GM23248 (cell line): Measurements from ENCODE around the gene DNAJC7. TPM values are rescaled to one million over a fixed set of nuclear protein-coding genes. Genes with fewer than 3 reads are reported as not detected.

Experiments used
- DNase-seq: peaks from one replicate; pipeline ENCODE4 v3.0.0-alpha.2; 2015
- H2AFZ ChIP-seq: fragments of 200-600 bp; sonication (generic); 2 replicates; pipeline ENCODE4 v1.6.1; 2016; ENCODE audit warnings: antibody characterized with exemption
- H3F3A ChIP-seq: fragments of 200-600 bp; sonication (generic); 2 replicates; pipeline ENCODE4 v1.6.1; 2016; ENCODE audit warnings: mild to moderate bottlenecking, antibody characterized with exemption, mixed run types; ENCODE audit not compliant: insufficient read depth
- H3K27ac ChIP-seq: fragments of 200-600 bp; sonication (generic); 2 replicates; pipeline ENCODE4 v1.5.1; 2016; ENCODE audit warnings: mild to moderate bottlenecking
- H3K27me3 ChIP-seq: fragments of 200-600 bp; sonication (generic); replicated peaks from 2 replicates; pipeline ENCODE4 v1.6.1; 2016; ENCODE audit warnings: mild to moderate bottlenecking; ENCODE audit not compliant: insufficient read depth
- H3K36me3 ChIP-seq: fragments of 200-600 bp; sonication (generic); 2 replicates; pipeline ENCODE4 v1.6.1; 2016; ENCODE audit warnings: low read depth, mild to moderate bottlenecking
- H3K4me1 ChIP-seq: fragments of 200-600 bp; sonication (generic); 2 replicates; pipeline ENCODE4 v1.6.1; 2016; ENCODE audit warnings: mild to moderate bottlenecking; ENCODE audit not compliant: insufficient read depth
- H3K4me2 ChIP-seq: fragments of 200-600 bp; sonication (generic); one replicate; pipeline ENCODE4 v1.6.1; 2016; ENCODE audit warnings: mild to moderate bottlenecking; ENCODE audit not compliant: unreplicated experiment
- H3K4me3 ChIP-seq: fragments of 200-600 bp; sonication (generic); 2 replicates; pipeline ENCODE4 v1.5.1; 2016; ENCODE audit warnings: mild to moderate bottlenecking
- H3K79me2 ChIP-seq: fragments of 200-600 bp; sonication (generic); 2 replicates; pipeline ENCODE4 v1.6.1; 2016; ENCODE audit warnings: mild to moderate bottlenecking; ENCODE audit not compliant: insufficient read depth
- H3K9ac ChIP-seq: fragments of 200-600 bp; sonication (generic); 2 replicates; pipeline ENCODE4 v1.6.1; 2016; ENCODE audit warnings: mild to moderate bottlenecking
- H3K9me2 ChIP-seq: fragments of 200-600 bp; sonication (generic); 2 replicates; pipeline ENCODE4 v1.6.1; 2016; ENCODE audit warnings: mixed run types, mild to moderate bottlenecking, moderate library complexity; ENCODE audit not compliant: insufficient read depth
- H3K9me3 ChIP-seq: fragments of 200-600 bp; sonication (generic); one replicate; pipeline ENCODE4 v1.6.1; 2017; ENCODE audit warnings: low read depth
- H4K20me1 ChIP-seq: fragments of 200-600 bp; sonication (generic); 2 replicates; pipeline ENCODE4 v1.6.0; 2016; ENCODE audit not compliant: insufficient read depth
- EZH2 ChIP-seq: fragments of 200-600 bp; sonication (generic); IDR thresholded peaks from 2 replicates; pipeline ENCODE4 v1.6.1; 2018; ENCODE audit warnings: antibody characterized with exemption, mild to moderate bottlenecking; ENCODE audit not compliant: insufficient read depth, poor library complexity, severe bottlenecking
- EZH2phosphoT487 ChIP-seq: fragments of 200-600 bp; sonication (generic); IDR thresholded peaks from 2 replicates; pipeline ENCODE4 v1.6.1; 2018; ENCODE audit warnings: antibody characterized with exemption, moderate library complexity, mild to moderate bottlenecking, low read depth; ENCODE audit not compliant: insufficient read depth
- WGBS, 2 experiments: methylation state at CpG; one replicate each; pipeline ENCODE4 v1.1.6; 2015 to 2017; ENCODE audit warnings: low lambda C conversion rate in 2 of 2, low coverage in 1 of 2; ENCODE audit errors: missing lambda C conversion rate in 2 of 2; 5-methylcytosine and 5-hydroxymethylcytosine counted together
- in situ Hi-C: fragments of 300-500 bp; cut with MboI; formaldehyde crosslinking; loops from 2 replicates; pipeline ENCODE4 v1.15.0; 2020
- polyA plus RNA-seq: library from polyadenylated mRNA; unstranded; fragments of >200 nt; fragmentation: Nextera tagmentation; extraction: Ambion mirVana; gene quantifications from 2 replicates; pipeline ENCODE4 v1.2.1, GENCODE V29; 2016
- total RNA-seq: library from RNA; depleted of rRNA; stranded (reverse); fragments of >200 nt; shearing (Covaris generic); gene quantifications from 2 replicates; pipeline ENCODE4 v1.2.3, GENCODE V29; 2014

Gene DNAJC7
- total and polyA plus RNA-seq, 2 experiments from 2014 or later, result 61.6 to 73.5 TPM

DNA sequence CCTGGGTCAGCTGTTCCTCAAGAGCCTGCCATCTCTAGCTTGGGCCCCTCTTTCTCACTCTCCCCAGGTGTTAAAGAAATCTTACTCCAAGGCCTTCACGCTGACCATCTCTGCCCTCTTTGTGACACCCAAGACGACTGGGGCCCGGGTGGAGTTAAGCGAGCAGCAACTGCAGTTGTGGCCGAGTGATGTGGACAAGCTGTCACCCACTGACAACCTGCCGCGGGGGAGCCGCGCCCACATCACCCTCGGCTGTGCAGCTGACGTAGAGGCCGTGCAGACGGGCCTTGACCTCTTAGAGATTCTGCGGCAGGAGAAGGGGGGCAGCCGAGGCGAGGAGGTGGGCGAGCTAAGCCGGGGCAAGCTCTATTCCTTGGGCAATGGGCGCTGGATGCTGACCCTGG, 43.8 kb downstream of the DNAJC7 start:
- H3F3A ChIP-seq, result peaks cover 34% of the 10 kb centered on the region
- H3K27ac ChIP-seq, result no peak overlapping the region
- H4K20me1 ChIP-seq, result no peaks in the 10 kb centered on the region
- in situ Hi-C loops, result no loop called here
- H3K9me3 ChIP-seq, result no peaks in the 10 kb centered on the region
- H2AFZ ChIP-seq, result no peak overlapping the region
- no peak overlapping the region for H3K4me3 ChIP-seq
- peaks cover 74% of the 10 kb centered on the region for H3K79me2 ChIP-seq
- H3K4me2 ChIP-seq, result no peak overlapping the region
- no peaks in the 10 kb centered on the region for H3K27me3 ChIP-seq
- H3K4me1 ChIP-seq, result peaks cover 21% of the 10 kb centered on the region
- WGBS, 2 experiments, result 89 to 91% methylated on average over 19 of the region's 19 CpGs
- no peak for TF ChIP-seq EZH2phosphoT487
- TF ChIP-seq EZH2, result no peak
- H3K9ac ChIP-seq, result no peak overlapping the region
- no peak for DNase-seq
- H3K36me3 ChIP-seq, result peaks cover 21% of the 10 kb centered on the region; the same call in 1 of the 2 replicates
- no peaks in the 10 kb centered on the region for H3K9me2 ChIP-seq

GRCh38 chr17:41972571-41973407, 44.5 kb downstream of the DNAJC7 start:
- 85 to 87% methylated on average over 20 to 21 of the region's 22 CpGs for WGBS, 2 experiments
- H3K36me3 ChIP-seq, result peaks cover 21% of the 10 kb centered on the region; the same call in 1 of the 2 replicates
- no peak for DNase-seq
- H3K27ac ChIP-seq, result no peak overlapping the region
- H3K79me2 ChIP-seq, result peaks cover 77% of the 10 kb centered on the region
- no peak overlapping the region for H2AFZ ChIP-seq
- H3K9ac ChIP-seq, result no peak overlapping the region
- no peaks in the 10 kb centered on the region for H4K20me1 ChIP-seq
- no peaks in the 10 kb centered on the region for H3K9me3 ChIP-seq
- H3K9me2 ChIP-seq, result no peaks in the 10 kb centered on the region
- no peak overlapping the region for H3K4me2 ChIP-seq
- no peak overlapping the region for H3K4me3 ChIP-seq
- in situ Hi-C loops, result no loop called here
- peaks cover 28% of the 10 kb centered on the region for H3F3A ChIP-seq
- H3K27me3 ChIP-seq, result no peaks in the 10 kb centered on the region
- H3K4me1 ChIP-seq, result peaks cover 21% of the 10 kb centered on the region
- no peak for TF ChIP-seq EZH2phosphoT487
- no peak for TF ChIP-seq EZH2

GRCh38 chr17:41971721-41972523, 45.3 kb downstream of the DNAJC7 start:
- no peak overlapping the region for H3K27ac ChIP-seq
- peaks cover 77% of the 10 kb centered on the region for H3K79me2 ChIP-seq

GRCh38 chr17:41970901-41971331, 46.3 kb downstream of the DNAJC7 start:
- peaks cover 13% of the 10 kb centered on the region for H3K4me1 ChIP-seq
- H3K36me3 ChIP-seq, result peaks cover 12% of the 10 kb centered on the region; the same call in 1 of the 2 replicates

More at GRCh38 chr17:41971721-41972523, 45.3 kb downstream of the DNAJC7 start:
- Histone ChIP-seq H3K4me3 (no peak overlapping the region), H3K9me2 (no peaks in the 10 kb centered on the region), H3K9ac (no peak overlapping the region), H2AFZ (no peak overlapping the region), H3K27me3 (no peaks in the 10 kb centered on the region), H3K4me2 (no peak overlapping the region), H4K20me1 (no peaks in the 10 kb centered on the region), H3K36me3 (peaks cover 12% of the 10 kb centered on the region; the same call in 1 of the 2 replicates), H3F3A (peaks cover 20% of the 10 kb centered on the region), H3K9me3 (no peaks in the 10 kb centered on the region), H3K4me1 (peaks cover 20% of the 10 kb centered on the region)
- 87 to 88% methylated on average over 18 of the region's 18 CpGs for WGBS, 2 experiments
- no peak for DNase-seq
- in situ Hi-C loops, result no loop called here
- TF ChIP-seq EZH2phosphoT487 (no peak), EZH2 (no peak)

More at GRCh38 chr17:41970901-41971331, 46.3 kb downstream of the DNAJC7 start:
- no peak overlapping the region for H3K4me2 ChIP-seq
- no peak overlapping the region for H3K27ac ChIP-seq
- no peak for TF ChIP-seq EZH2
- no peak for TF ChIP-seq EZH2phosphoT487
- no peak overlapping the region for H3K9ac ChIP-seq
- H3K79me2 ChIP-seq, result peaks cover 79% of the 10 kb centered on the region
- no peaks in the 10 kb centered on the region for H3K9me3 ChIP-seq
- no peaks in the 10 kb centered on the region for H3K27me3 ChIP-seq
- DNase-seq, result no peak
- no peak overlapping the region for H2AFZ ChIP-seq
- no peaks in the 10 kb centered on the region for H4K20me1 ChIP-seq
- H3K9me2 ChIP-seq, result no peaks in the 10 kb centered on the region
- H3F3A ChIP-seq, result peaks cover 11% of the 10 kb centered on the region
- no peak overlapping the region for H3K4me3 ChIP-seq
- in situ Hi-C loops, result no loop called here
- 66 to 69% methylated on average over 5 of the region's 5 CpGs for WGBS, 2 experiments
